IMR-90 (cell line): ENCODE results near the gene EXOC4. TPM values are rescaled to one million over a fixed set of nuclear protein-coding genes. Genes with fewer than 3 reads are reported as not detected.

Experiments used
- ATAC-seq: fragments of 200-7000 bp; cut with Tn5 transposase; 2 replicates; pipeline ENCODE4 v1.9.1; 2020; ENCODE audit warnings: low read depth, mild to moderate bottlenecking, moderate library complexity
- BruUV-seq: library from RNA; stranded (reverse); fragments of 400-500 nt; replicated peaks from 2 replicates; lab custom pipeline; 2021; lab: Mats Ljungman, UMichigan
- CTCF ChIA-PET: fragments of 300-600 bp; formaldehyde crosslinking; extraction: SDS; loops from one replicate; lab custom pipeline; 2021; ENCODE audit warnings: antibody characterized with exemption; lab: Yijun Ruan, JAX
- POLR2A ChIA-PET: fragments of 300-600 bp; sonication (Branson Sonifier 250); formaldehyde crosslinking; loops from one replicate; lab custom pipeline; 2022; ENCODE audit warnings: antibody characterized with exemption; ENCODE audit not compliant: unreplicated experiment; lab: Charles Lee
- DNase-seq: peaks from one replicate; pipeline ENCODE4 v3.0.0; 2013
- H2AFZ ChIP-seq: replicated peaks from 2 replicates; pipeline ENCODE3; 2013; ENCODE audit warnings: low read length, mild to moderate bottlenecking; ENCODE audit not compliant: poor library complexity
- H2AK5ac ChIP-seq: 2 replicates; pipeline ENCODE4 v1.6.1; 2013; ENCODE audit warnings: low read depth, low read length, inconsistent platforms
- H2AK9ac ChIP-seq: replicated peaks from 2 replicates; pipeline ENCODE3; 2013; ENCODE audit warnings: mild to moderate bottlenecking, low read depth, low read length, moderate library complexity; ENCODE audit not compliant: poor library complexity
- H2BK120ac ChIP-seq: 2 replicates; pipeline ENCODE4 v1.6.1; 2013; ENCODE audit warnings: low read depth, low read length, inconsistent platforms
- H2BK15ac ChIP-seq: 3 replicates; pipeline ENCODE4 v1.6.1; 2013; ENCODE audit warnings: low read depth, low read length, inconsistent platforms
- H2BK20ac ChIP-seq: 2 replicates; pipeline ENCODE4 v1.6.1; 2013; ENCODE audit warnings: low read depth, mild to moderate bottlenecking, inconsistent platforms, low read length, moderate library complexity
- H2BK5ac ChIP-seq: 2 replicates; pipeline ENCODE4 v1.6.1; 2013; ENCODE audit warnings: mild to moderate bottlenecking, low read depth, low read length, inconsistent platforms; ENCODE audit not compliant: poor library complexity, severe bottlenecking
- H3K14ac ChIP-seq: replicated peaks from 2 replicates; pipeline ENCODE4 v1.6.1; 2013; ENCODE audit warnings: low read depth, low read length, inconsistent platforms
- H3K18ac ChIP-seq: 2 replicates; pipeline ENCODE4 v1.6.1; 2013; ENCODE audit warnings: low read depth, low read length, control low read depth
- H3K23ac ChIP-seq: 2 replicates; pipeline ENCODE4 v1.6.1; 2013; ENCODE audit warnings: low read depth, low read length, inconsistent platforms
- H3K27ac ChIP-seq: 2 replicates; pipeline ENCODE4 v1.5.1; 2013; ENCODE audit warnings: mild to moderate bottlenecking, control low read depth, low read length; ENCODE audit not compliant: insufficient read depth
- H3K27me3 ChIP-seq: 2 replicates; pipeline ENCODE4 v1.6.1; 2013; ENCODE audit warnings: low read length; ENCODE audit not compliant: control insufficient read depth, insufficient read depth
- H3K36me3 ChIP-seq: 2 replicates; pipeline ENCODE4 v1.6.1; 2013; ENCODE audit warnings: low read length, mixed read lengths; ENCODE audit not compliant: control insufficient read depth, insufficient read depth
- H3K4ac ChIP-seq: 2 replicates; pipeline ENCODE4 v1.6.1; 2013; ENCODE audit warnings: low read depth, low read length, inconsistent platforms
- H3K4me1 ChIP-seq: 2 replicates; pipeline ENCODE4 v1.6.1; 2013; ENCODE audit warnings: low read length, mixed read lengths; ENCODE audit not compliant: control insufficient read depth, insufficient read depth
- H3K4me2 ChIP-seq: 2 replicates; pipeline ENCODE4 v1.6.1; 2013; ENCODE audit warnings: low read depth, mild to moderate bottlenecking, control low read depth, low read length, moderate library complexity
- H3K4me3 ChIP-seq: 2 replicates; pipeline ENCODE4 v1.5.1; 2013; ENCODE audit warnings: low read depth, mild to moderate bottlenecking, control low read depth, low read length, moderate library complexity; ENCODE audit not compliant: insufficient read depth
- H3K56ac ChIP-seq: 2 replicates; pipeline ENCODE4 v1.6.1; 2013; ENCODE audit warnings: low read length, inconsistent platforms; ENCODE audit not compliant: insufficient read depth; ENCODE audit errors: extremely low read depth
- H3K79me1 ChIP-seq, 2 experiments: 2 replicates each; pipeline ENCODE4 v1.6.1; 2013; ENCODE audit warnings: low read length in 2 of 2, inconsistent platforms in 1 of 2, low read depth in 1 of 2
- H3K9ac ChIP-seq: 2 replicates; pipeline ENCODE4 v1.6.1; 2013; ENCODE audit warnings: low read depth, low read length, control low read depth
- H3K9me1 ChIP-seq: 2 replicates; pipeline ENCODE4 v1.6.1; 2013; ENCODE audit warnings: low read length, inconsistent platforms; ENCODE audit not compliant: insufficient read depth
- H3K9me3 ChIP-seq: 2 replicates; pipeline ENCODE4 v1.6.1; 2013; ENCODE audit warnings: low read length; ENCODE audit not compliant: control insufficient read depth, insufficient read depth
- H4K20me1 ChIP-seq: 2 replicates; pipeline ENCODE4 v1.6.1; 2013; ENCODE audit warnings: low read length, inconsistent platforms; ENCODE audit not compliant: insufficient read depth
- H4K5ac ChIP-seq: 2 replicates; pipeline ENCODE4 v1.6.1; 2013; ENCODE audit warnings: mild to moderate bottlenecking, low read depth, low read length, control low read depth
- H4K8ac ChIP-seq, 2 experiments: 2 replicates each; pipeline ENCODE4 v1.6.1; 2013; ENCODE audit warnings: low read depth in 2 of 2, low read length in 2 of 2, control low read depth in 1 of 2, inconsistent platforms in 1 of 2
- H4K91ac ChIP-seq: 2 replicates; pipeline ENCODE4 v1.6.1; 2013; ENCODE audit warnings: low read depth, low read length, inconsistent platforms; ENCODE audit not compliant: insufficient read depth
- MAZ ChIP-seq: IDR thresholded peaks from 2 replicates; pipeline ENCODE4 v1.6.1; 2012; ENCODE audit warnings: low read depth, mild to moderate bottlenecking, low read length, improper control_type of control experiment, moderate library complexity, borderline replicate concordance
- WGBS, 2 experiments: methylation state at CpG; one replicate each; pipeline versions ENCODE4 v1.1.5 to v1.1.7; 2013; ENCODE audit warnings: missing lambda C conversion rate in 2 of 2; ENCODE audit not compliant: insufficient read length in 1 of 2; ENCODE audit errors: extremely low coverage in 2 of 2; 5-methylcytosine and 5-hydroxymethylcytosine counted together
- dilution Hi-C: fragments of 300-500 bp; cut with HindIII; formaldehyde crosslinking; loops from one replicate; pipeline ENCODE4 v1.14.3; 2018; ENCODE audit warnings: low sequenced_read_pairs; ENCODE audit not compliant: unreplicated experiment
- in situ Hi-C: fragments of 300-500 bp; cut with MboI; formaldehyde crosslinking; loops from 3 replicates; pipeline ENCODE4 v1.14.3; 2019; ENCODE audit warnings: low sequenced_read_pairs, inconsistent platforms, mixed read lengths
- intact Hi-C: fragments of 100-400 bp; cut with micrococcal nuclease; formaldehyde crosslinking; loops from 2 replicates; pipeline ENCODE4 v1.10.0; 2022
- polyA plus RNA-seq, 3 experiments: library from polyadenylated mRNA; depleted of rRNA; stranded (reverse); fragments of >200 nt; gene quantifications; 2 replicates each; pipeline ENCODE4 v1.2.3, GENCODE V29; 2012; ENCODE audit warnings: low replicate concordance in 1 of 3
- total RNA-seq: library from RNA; depleted of rRNA; stranded (reverse); fragments of >200 nt; gene quantifications from 2 replicates; pipeline ENCODE4 v1.2.3, GENCODE V29; 2012

Gene EXOC4
- total and polyA plus RNA-seq, 2 of the 4 experiments (the other 2 are of a cell fraction): 25.4 to 94.6 TPM

DNA sequence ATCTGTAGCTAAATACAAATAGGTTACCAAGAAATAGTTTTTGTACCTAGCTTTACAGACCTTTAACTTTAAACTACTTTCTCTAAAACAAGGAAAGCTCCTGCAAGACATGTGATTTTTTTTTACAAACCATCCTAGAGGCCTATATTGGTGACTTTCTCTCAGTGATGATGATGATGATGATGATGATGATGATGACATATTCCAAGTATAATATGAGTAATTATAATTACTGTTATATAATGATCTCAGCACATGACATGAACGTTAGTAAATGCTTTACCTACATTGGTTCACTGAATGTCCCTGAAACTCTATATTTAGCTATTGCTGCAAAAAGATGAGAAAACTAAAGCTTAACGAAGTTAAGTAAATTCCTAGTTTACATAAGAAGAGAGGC lies 766.4 kb downstream of the EXOC4 start:
- H2BK15ac ChIP-seq: no peak overlapping the region
- H2BK5ac ChIP-seq: no peak overlapping the region
- no peaks in the 10 kb centered on the region for H3K9me3 ChIP-seq
- no peak overlapping the region for H2AK5ac ChIP-seq
- no peaks in the 10 kb centered on the region for H3K4me1 ChIP-seq
- H4K8ac ChIP-seq: no peak overlapping the region
- in situ Hi-C loops (loop anchor here (25.0 kb wide), 1 partner anchor 1307 kb away; no protein-coding TSS in a partner anchor), intact Hi-C loops (loop anchor here (5.0 to 10.0 kb wide), 5 partner anchors 274 to 1704 kb away; no protein-coding TSS in a partner anchor), dilution Hi-C loops (no loop called here)
- H2BK20ac ChIP-seq: no peak overlapping the region
- no TSS peak for BruUV-seq
- H3K4me3 ChIP-seq: no peak overlapping the region
- H4K20me1 ChIP-seq: no peaks in the 10 kb centered on the region
- no peak overlapping the region for H3K4me2 ChIP-seq
- no peak overlapping the region for H4K91ac ChIP-seq
- no peak overlapping the region for H3K14ac ChIP-seq
- no peak overlapping the region for H3K4ac ChIP-seq
- H3K9ac ChIP-seq: no peak overlapping the region
- ChIA-PET CTCF (interaction anchor here (0.6 kb wide), 1 partner anchor 8 kb away, joined by 3 read pairs; no protein-coding TSS in a partner anchor), POLR2A (no interaction called here)
- ATAC-seq (no peak), DNase-seq (no peak)
- no peak overlapping the region for H3K18ac ChIP-seq
- H2AFZ ChIP-seq: no peak overlapping the region
- no peak overlapping the region for H4K5ac ChIP-seq
- no CpG with 5 or more reads among the region's 2 CpGs for WGBS, 2 experiments
- H3K36me3 ChIP-seq: no peaks in the 10 kb centered on the region
- no peak for TF ChIP-seq MAZ
- H3K27ac ChIP-seq: no peak overlapping the region
- H2BK120ac ChIP-seq: no peak overlapping the region
- no peak overlapping the region for H3K23ac ChIP-seq
- no peak overlapping the region for H3K56ac ChIP-seq
- no peaks in the 10 kb centered on the region for H3K9me1 ChIP-seq
- H2AK9ac ChIP-seq: no peak overlapping the region
- no peaks in the 10 kb centered on the region for H3K27me3 ChIP-seq
- H3K79me1 ChIP-seq: no peaks in the 10 kb centered on the region
